HG03442 (cell line): ENCODE data around the gene SHCBP1L.

Experiments
- ATAC-seq: cut with Tn5 transposase; IDR thresholded peaks from one replicate; pipeline ENCODE4 v1.9.1; 2021; ENCODE audit warnings: mild to moderate bottlenecking, moderate library complexity; ENCODE audit not compliant: unreplicated experiment

The SHCBP1L gene

GRCh38 chr1:182952677-182953444 is at the start of gene SHCBP1L:
SHCBP1L (minus strand) TSS chr1:182953166; CDS start chr1:182953133, 33 bp downstream.
- ATAC-seq = no peak

GRCh38 chr1:183002267-183002666 is 49.3 kb upstream of the SHCBP1L start:
- ATAC-seq = no peak

- ATAC-seq = no peak
Measured at GRCh38 chr1:183000167-183000962, 47.4 kb upstream of the SHCBP1L start.

DNA sequence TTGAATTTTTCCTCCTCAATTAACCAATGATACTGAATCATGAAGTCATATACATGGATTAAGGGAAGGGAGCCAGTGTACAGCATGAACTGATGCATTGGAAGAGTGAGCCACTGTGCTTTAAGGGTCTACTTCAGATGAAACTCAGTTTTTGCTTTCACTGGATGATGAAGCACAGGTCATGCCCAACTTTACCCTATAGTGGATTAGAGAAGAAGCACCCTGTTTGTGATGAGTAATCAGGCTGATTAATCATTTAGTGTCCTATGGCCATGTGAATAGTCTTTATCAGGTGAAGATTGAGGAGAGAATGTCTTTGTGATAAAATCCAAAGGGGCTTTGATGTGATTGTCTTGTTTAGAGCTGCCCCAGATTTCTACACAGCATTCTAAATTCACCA is 45.5 kb upstream of the SHCBP1L start:
- ATAC-seq = no peak

- no peak for ATAC-seq
Measured at GRCh38 chr1:182996816-182997215, 43.9 kb upstream of the SHCBP1L start.

DNA sequence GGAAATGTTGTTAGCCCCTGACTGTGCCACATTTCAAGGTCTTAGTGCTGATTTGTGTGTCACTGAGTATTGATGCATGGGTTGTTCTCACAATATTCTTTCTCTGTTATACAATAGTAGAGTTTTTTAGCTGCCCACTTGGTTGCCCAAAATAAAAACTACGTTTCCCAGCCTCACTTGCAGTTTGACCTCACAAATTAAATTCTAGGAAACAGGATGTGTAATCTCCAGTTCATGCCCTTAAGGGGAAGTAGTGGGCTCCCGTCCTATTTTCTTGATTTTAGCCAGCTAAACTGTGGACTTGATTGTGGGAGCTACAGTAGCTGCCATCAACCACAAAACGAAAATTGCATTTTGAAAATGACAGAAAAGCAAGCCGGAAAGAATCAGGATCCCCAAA is 42.9 kb upstream of the SHCBP1L start:
- ATAC-seq = no peak

- ATAC-seq = no peak
Measured at GRCh38 chr1:182993746-182994145, 40.8 kb upstream of the SHCBP1L start.

DNA sequence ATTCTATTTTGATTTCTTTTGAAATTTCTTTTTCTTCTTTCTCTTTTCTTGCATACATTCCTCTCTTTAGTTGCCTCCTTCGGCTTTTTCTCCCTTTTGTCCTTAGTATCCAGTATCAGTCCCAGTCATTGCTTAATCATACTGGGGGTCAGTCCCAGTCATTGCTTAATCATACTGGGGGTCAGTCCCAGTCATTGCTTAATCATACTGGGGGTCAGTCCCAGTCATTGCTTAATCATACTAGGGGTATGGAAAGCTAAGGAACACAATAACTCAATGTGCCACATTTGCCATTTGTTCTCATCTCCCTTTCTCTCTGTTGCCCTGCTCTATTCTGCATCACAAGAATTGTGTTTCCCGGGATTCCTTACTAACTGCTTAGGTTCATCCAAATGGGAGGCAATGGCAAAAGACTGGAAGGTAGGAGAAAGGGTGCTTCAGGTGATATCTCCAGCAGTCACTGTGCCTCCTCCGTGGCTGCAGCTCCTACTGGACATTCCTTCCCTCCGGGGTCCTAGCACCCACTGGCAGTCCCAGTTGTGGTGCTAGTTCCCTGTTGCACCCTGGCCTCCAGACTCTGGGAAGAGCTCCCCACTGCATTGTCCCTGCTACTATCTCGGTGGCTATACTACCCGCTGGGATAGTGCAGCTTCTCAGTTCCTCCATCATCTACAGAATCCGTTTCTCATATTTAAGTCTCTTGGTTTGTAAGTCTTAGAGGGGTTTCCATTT is 37.6 kb upstream of the SHCBP1L start:
- no peak for ATAC-seq

DNA sequence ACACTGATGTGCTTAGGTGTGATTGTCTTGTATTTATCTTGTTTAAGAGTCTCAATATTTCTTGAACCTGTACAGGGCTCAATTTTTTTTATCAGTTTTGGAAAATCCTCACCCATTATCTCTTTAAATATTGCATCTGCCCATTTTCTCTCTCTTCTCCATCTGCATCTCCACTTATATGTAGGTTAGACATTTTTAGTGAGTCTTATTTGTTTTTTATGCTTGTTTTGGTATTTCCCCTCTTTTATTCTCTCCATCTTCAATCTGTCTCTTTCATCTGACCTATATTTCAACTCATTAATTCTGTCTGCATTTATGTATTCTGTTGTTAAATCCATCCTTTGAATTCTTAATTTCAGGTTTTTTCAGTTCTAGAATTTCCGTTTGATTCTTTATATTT is 32.9 kb upstream of the SHCBP1L start:
- ATAC-seq = no peak

DNA sequence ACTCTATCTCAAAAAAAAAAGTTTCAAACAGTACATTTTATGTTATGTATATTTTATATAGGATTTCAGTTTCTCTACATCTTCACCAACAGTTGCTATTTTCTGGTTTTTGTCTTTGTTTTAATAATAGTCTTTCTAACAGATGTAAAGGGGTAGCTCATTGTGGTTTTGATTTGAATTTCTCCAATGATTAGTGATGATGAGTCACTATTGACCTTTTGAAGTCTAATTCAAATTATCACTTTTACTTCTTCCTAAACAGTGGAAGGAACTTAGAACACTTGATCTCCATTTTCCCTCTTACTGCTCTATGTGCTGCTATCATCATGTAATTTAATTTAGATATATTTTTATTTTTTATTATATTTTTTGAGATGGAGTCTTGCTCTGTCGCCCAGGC is 31.7 kb upstream of the SHCBP1L start:
- no peak for ATAC-seq

- no peak for ATAC-seq
Measured at GRCh38 chr1:182984138-182984537, 31.2 kb upstream of the SHCBP1L start.

DNA sequence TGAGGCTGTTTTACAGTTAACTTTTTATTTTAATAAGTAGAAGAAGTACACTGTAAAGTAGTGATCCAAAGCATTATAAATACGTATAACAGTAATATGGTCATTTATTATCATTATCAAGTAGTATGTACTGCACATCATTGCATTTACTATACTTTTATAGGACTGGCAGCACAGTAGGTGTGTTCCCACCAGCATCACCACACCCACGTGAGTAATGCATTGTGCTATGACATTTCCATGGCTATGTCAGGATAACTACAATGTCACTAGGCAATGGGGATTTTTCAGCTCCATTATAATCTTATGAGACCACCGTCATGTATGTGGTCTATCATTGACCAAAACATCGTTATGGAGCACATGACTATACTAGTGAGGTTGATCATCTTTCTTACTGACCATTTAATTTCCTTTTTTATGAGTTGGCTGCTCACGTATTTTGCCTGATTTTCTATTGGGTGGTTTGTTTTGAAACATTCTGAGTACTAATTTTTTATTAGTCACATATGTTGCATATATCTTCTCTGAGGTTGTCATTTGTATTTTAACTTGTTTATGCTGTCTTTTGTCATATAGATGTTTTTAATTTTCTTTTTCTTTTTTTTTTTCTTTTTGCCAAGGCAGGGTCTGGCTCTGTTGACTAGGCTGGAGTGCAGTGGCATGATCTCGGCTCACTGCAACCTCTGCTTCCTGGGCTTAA is 25.3 kb upstream of the SHCBP1L start:
- no peak for ATAC-seq

DNA sequence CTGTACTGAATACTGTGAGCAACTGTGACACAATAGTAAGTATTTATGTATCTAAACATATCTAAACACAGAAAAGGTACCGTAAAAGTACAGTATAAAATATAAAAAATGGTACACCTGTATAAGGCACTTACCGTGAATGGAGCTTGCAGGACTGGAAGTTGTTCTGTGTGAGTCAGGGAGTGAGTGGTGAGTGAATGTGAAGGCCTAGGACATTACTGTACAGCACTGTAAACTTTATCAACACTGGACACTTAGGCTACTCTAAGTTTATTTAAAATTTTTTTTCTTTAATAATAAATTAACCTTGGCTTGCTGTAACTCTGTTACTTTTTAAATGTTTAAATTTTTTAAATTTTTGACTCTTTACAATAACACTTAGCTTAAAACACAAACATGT is 24.5 kb upstream of the SHCBP1L start:
- no peak for ATAC-seq

- ATAC-seq = no peak
Measured at GRCh38 chr1:182974506-182975191, 21.7 kb upstream of the SHCBP1L start.

GRCh38 chr1:182972829-182973228 is 19.9 kb upstream of the SHCBP1L start:
- no peak for ATAC-seq

GRCh38 chr1:182972231-182972630 is 19.3 kb upstream of the SHCBP1L start:
- ATAC-seq = no peak

- ATAC-seq = no peak
Measured at GRCh38 chr1:182971219-182971618, 18.3 kb upstream of the SHCBP1L start.

GRCh38 chr1:182968836-182969734 is 16.1 kb upstream of the SHCBP1L start:
- ATAC-seq = no peak

- ATAC-seq = no peak
Measured at GRCh38 chr1:182968151-182968741, 15.3 kb upstream of the SHCBP1L start.
